Germinal center (tissue), 1 donor: Measurements from ENCODE around the gene SIAH1.
"Not testable (repeated sequence)": the region's sequence is repeated elsewhere in the genome, so short reads cannot be mapped to it uniquely, and the experiment has no call there.

Source experiments
- DNase-seq: peaks from one replicate; pipeline ENCODE4 v3.0.0; 2012; ENCODE audit warnings: mixed read lengths, low spot score

SIAH1 gene, protein sequence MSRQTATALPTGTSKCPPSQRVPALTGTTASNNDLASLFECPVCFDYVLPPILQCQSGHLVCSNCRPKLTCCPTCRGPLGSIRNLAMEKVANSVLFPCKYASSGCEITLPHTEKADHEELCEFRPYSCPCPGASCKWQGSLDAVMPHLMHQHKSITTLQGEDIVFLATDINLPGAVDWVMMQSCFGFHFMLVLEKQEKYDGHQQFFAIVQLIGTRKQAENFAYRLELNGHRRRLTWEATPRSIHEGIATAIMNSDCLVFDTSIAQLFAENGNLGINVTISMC

GRCh38 chr16:48385253-48386150 lies at the start of gene SIAH1:
Gene SIAH1 (minus strand): TSS chr16:48385413. CDS start chr16:48362428, 22,985 bp downstream.
- DNase-seq, result peak; percentile 96

GRCh38 chr16:48434653-48435317 lies 49.6 kb upstream of the SIAH1 start:
- no peak for DNase-seq

DNA sequence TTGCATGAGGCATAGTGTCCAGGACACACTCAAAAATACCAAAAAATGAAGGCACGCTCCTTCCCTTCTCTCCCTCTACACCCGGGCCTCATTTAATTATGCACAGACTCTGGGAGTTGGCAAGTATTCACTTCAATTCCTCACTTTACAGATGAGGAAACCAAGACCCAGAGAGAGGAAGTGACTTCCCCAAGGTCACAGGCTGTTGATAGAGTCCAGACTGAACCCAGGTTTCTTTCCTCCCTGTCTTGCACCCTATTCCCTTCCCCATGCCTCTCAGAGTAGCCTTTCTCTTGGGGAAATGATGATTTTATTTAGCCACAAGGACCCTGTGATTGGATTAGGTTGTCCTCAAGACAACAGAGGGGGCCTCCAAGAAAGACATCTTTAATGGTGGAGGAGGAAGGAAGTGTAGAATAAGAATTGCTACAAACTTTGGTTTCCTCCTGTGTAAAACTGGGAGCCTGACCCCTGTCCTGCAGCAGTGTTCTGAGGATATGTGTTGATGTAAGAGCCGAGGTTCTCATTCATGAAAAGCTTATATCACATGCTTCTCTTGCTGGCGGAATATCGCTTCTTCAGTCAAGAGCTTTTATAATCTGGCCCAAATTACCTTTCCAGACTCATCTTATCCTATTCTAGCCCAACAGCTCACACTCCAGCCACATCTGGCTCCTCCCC lies 48.8 kb upstream of the SIAH1 start:
- DNase-seq, result no peak

DNA sequence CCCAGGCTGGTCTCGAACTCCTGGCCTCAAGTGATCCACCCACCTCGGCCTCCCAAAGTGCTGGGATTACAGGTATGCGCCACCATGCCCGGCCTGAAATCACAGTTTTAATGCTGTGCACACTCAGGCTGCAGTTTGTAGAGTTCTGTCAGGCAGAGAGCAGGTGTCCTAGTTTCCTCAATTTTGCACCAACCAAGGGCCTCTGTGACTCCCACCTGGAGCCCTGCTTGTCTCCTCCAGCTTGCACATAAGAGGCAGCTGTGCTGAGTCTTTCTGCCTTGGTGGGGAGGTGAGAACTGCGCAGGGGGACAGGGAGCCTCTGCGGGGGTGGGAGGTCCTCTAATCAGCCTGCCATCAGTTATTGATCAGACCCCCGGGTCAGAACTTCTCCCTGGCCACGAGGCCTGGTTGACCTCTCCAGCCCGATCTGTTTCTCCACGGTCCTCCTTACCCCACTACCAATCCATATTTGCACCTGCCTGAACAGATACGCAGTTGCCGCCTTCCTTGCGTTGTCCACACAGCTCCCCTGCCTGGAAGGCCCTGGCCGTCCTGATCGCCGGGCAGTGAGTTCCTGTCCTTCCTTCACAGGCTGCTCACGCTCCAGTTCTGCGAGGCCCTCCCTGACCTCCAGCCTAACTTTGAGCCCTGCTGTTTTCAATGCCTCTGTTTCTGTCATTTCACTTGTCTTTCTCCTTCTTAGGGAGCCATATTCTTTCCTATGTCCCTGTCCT lies 48.1 kb upstream of the SIAH1 start:
- DNase-seq, result peak; percentile 41

DNA sequence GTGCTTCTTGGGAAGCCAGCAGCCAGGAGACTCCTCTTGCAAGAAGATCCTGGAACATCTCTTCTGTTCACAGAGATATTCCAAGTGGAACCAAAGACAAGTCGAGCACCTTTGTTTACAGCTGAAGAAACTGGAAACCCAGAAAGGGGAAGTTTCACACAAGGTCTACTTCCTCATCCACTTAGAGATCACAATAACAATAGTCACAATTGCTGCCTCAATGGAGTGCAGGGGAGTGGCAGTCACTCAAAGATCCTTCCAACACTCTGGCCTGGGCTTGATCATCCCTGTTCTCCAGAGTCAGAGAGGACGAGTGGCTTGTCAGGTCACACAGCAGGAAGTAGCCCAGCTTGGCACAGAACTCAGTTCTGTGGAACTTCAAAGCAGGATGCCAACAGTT lies 46.9 kb upstream of the SIAH1 start:
- peak; percentile 47 for DNase-seq

DNA sequence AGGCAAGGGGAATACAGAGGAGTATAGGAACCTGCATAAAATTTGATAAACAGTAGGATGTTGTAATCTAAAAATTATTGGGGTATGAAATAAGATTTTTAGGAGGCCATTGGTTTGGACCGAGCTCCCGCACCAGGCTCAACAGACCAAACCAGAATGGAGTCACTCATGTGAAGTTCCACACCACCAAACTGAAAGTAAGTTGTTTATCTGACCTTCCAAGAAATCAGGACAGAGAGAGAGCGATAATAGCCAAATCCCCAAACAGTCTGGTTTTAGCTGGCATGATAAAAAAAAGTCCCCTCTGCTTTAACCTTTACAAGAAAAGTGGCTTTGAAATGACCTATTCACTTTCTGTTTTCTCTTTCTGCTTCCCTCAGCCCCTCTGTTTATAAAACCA lies 45.7 kb upstream of the SIAH1 start:
- DNase-seq, result no peak

DNA sequence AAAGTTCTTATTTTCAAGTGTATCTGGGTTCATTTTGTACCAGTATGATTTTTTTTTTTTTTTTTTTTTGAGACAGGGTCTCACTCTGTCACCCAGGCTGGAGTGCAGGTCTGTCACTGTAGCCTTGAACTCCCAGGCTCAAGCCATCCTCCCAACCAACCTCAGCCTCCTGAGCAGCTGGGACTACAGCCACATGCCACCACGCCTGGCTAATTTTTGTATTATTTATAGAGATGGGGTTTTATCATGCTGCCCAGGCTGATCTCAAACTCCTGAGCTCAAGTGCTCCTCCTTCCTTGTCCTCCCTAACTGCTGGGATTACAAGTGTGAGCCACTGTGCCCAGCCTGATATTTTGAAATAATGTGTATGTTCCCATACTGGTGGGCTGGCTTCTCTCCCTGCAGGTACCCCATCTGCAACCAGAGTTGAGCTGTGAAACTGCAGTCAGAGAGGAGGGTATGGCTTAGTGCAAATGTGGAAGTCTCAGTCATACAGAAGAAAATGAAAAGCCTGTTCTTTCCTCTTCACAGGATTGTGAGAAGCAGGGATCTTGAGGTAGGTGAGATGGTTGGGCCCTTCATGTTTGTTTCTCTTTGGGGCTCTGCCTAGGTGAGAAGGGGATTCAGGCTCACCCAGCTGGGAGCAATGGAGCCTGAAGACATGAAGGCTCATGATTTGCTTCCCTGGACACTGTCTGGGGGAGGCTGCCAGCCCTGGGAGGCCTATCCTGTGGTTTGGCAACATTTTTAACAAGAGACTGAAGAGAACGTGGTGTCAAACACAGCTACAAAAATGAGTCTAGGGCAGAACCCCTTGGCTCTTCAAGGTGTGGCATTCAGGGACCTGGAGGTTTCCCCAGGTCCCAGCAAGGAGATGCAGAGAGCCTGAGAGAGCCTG lies 41.3 kb upstream of the SIAH1 start:
- DNase-seq, result no peak

DNA sequence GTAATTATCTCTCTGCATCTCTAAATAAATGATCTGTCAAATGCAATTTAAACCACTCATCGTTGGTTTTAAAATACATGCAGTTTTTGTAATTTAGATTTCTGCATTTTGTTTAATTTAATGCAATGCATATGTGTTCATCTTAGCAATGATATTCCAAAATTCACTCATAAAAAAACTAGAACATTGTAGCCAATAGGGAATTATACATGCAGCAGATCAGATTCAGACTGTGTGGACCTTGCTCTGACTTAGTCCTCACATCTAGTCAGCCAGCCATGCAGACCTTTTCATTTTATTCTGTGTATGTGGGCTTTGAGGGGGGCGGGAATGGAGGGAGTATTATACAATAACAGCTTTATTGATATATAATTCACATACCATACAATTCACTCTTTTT lies 37.3 kb upstream of the SIAH1 start:
- no peak for DNase-seq

- DNase-seq, result no peak
Measured at GRCh38 chr16:48421741-48422140, 36.5 kb upstream of the SIAH1 start.

DNA sequence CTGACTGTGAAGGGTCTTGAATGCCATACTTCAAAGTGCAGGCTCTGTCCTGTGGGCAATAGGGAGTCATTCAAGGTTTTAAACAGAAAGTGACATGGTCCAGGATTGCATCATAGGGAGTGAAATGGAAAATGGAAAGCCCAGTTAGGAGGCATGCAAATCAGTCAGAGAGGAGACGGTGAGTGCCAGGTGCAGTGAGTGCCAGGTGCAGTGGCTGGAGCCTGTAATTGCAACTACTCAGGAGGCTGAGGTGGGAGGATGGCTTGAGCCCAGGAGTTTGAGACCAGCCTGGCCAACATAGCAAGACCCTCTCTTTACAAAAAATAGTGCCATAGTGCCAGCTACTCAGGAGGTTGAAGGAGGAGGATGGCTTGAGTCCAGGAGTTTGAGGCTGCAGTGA lies 35.2 kb upstream of the SIAH1 start:
- no peak for DNase-seq

GRCh38 chr16:48416617-48417016 lies 31.4 kb upstream of the SIAH1 start:
- DNase-seq, result not testable (repeated sequence)

DNA sequence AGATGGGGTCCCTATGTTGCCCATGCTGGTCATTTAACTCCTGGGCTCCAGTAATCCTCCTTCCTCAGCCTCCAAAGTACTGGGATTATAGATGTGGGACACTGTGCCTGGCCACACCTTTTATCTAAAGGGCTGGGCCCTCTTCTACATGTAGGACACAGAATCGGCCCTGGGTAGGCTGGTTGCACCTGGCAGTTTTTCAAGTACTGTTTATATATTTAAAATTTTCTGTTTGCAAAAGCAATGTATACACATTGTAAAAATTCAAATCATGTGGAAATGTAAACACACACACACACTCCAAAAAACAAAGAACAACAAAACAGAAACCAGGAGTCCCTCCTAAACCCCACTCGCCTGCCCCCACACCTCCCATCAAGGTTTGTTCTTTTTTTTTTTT lies 28.1 kb upstream of the SIAH1 start:
- no peak for DNase-seq

DNA sequence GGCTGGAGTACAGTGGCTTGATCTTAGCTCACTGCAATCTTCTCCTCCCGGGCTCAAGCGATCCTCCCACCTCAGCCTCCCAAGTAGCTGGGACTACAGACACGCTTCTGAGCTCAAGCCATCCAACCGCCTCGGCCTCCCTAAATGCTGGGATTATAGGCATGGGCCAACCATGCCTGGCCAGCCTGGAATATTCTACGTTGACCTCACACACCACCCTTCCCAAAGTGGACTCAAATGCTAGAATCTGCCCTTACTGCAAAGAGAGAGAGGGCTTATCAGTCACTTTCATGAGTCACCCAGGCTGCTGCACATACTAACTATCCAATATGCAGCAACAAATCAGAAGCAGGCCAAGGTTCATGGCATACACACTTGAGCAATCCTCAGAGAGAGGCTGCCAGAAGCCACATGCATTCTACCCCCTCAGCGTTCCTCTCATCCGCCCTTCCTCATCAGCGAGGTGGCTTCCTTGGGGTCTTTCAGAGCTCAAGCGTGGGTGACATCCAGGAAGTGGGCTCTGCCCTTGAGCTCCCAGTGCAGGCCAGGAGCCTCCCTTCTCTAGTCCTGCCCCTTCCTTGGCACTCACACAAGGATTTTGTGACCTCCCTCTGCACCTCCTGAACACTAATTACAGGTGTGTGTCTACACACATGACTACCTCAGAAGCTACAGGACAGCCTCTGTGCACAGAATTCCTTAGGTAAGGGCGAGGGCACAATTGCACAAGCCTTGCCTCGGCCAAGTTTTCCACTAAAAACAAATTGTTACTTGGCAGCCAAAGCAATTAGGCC lies 24.8 kb upstream of the SIAH1 start:
- no peak for DNase-seq

DNA sequence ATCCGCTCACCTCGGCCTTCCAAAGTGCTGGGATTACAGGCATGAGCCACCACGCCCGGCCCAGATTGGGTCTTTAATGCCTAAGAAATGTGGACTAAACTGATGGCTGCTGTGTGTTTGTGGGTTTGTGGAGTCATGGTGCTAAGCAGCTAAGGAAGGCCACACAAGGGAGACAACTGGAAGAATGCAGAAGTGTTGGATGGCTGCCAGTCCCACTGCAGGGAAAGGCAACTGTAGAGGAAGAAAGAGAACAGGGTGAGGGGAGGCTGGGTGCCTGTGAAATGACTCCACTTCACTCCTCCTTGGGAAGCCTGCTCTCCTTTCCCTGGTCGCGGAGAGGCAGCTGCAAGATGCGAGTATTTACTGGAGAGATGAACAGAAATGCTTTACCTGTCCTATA lies 23.5 kb upstream of the SIAH1 start:
- no peak for DNase-seq

GRCh38 chr16:48405907-48406306 lies 20.7 kb upstream of the SIAH1 start:
- no peak for DNase-seq

- no peak for DNase-seq
Measured at GRCh38 chr16:48405153-48405552, 19.9 kb upstream of the SIAH1 start.

- DNase-seq, result not testable (repeated sequence)
Measured at GRCh38 chr16:48402547-48402946, 17.3 kb upstream of the SIAH1 start.

GRCh38 chr16:48395375-48395774 lies 10.2 kb upstream of the SIAH1 start:
- DNase-seq, result no peak

- DNase-seq, result no peak
Measured at GRCh38 chr16:48394355-48394703, 9.1 kb upstream of the SIAH1 start.
